Left lobe of liver (tissue), 2 donors: ENCODE measurements around the gene NUP153. TPM values are rescaled to one million over a fixed set of nuclear protein-coding genes. Genes with fewer than 3 reads are reported as not detected.
"Not testable (repeated sequence)": the region's sequence is repeated elsewhere in the genome, so short reads cannot be mapped to it uniquely, and the experiment has no call there.

Experiments
- ATAC-seq: fragments of 200-7000 bp; cut with Tn5 transposase; one replicate; pipeline ENCODE4 v1.9.1; 2020; ENCODE audit warnings: mild to moderate bottlenecking, moderate library complexity
- DNase-seq: peaks from one replicate; pipeline ENCODE4 v3.0.0-alpha.2; 2020; ENCODE audit warnings: low spot score
- total RNA-seq: library from RNA; stranded (reverse); gene quantifications from one replicate; pipeline ENCODE4 v1.2.1, GENCODE V29; 2021
- donor health status: DM: no; HTN: no; CAD: no; lungs with moderate emphysema.
- donor health status: DM: no; HTN: yes; CAD: no.

Gene NUP153
- total RNA-seq, 1 donor from 2014 or later = 13.5 TPM

DNA sequence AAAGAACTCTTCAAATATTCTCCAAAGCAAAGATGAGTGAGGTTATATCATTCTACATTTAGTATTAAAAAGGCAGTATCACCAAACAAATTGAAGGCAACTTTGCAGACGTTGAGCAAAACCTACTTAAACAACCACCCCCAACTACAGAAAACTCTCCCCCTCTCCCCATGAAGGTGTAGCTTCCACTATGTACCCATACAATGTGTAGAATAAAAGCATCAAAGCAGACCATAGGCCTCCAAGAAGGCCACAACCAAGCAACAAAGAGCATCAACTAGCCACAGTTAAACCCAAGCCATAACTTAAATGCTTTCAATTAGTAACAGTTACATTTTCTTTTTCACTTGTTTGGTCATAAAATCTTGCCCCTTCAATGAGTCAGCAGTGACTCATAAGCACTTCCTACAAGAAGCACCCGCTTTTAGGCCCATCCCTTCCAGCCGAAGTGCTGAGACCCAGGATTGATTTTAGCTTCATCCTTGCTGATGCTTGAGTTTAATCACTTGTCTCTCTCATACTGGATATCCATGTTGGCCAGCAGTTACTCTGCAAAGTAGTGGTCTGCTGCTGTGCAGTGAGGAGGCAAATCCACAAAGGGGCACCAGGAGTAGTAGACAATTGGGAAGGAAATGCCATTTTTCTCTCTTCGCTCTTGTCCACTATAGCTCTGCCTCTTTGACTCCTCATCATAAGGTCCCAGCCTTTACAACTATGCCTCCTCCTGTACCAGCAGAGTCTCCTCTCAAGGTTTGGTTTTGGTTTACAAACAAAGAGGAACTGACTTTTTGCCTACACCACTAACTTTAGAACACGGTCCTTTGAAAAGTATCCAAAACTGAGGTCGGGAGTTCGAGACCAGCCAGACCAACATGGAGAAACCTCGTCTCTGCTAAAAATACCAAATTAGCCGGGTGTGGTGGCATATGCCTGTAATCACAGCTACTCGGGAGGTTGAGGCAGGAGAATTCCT, 8.4 kb upstream of the NUP153 start:
- no peak for DNase-seq
- ATAC-seq = no peak

DNA sequence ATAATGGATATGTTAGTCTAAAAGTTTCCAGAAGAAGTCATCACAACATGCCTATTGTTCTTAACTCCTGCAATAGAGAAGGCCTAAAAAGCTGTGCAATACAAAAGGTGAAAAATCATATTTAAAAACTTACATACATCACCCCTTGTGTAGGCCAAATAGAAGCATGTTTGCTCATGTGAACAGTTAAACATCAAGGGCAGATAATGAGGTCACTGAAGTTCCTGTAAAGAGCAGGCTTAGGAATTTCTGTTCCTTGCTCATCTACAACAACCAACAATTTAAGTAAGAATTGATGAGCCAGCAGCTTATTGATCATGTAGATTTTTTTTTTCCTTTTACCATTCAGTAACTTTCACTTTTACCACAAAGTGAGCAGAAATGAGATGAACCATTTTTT, 7.5 kb upstream of the NUP153 start:
- DNase-seq = no peak
- no peak for ATAC-seq

DNA sequence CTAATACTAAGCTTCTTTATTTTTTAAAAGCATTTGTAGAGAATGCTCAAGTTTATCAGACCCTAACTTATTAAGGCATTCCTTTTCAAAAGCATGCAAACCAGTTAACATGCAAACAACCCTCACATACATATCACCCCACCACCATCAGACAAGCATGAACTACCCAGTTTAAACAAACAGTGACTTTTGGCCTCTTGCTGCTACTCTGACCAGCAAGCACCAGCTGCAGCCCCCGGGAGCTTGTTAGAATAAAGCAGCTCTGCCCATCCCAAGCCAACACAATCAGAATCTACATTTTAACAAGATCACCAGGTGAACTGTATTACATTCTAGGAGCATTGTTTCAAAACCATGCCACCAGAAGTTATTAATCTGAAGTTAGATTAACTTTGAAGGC, 5.9 kb upstream of the NUP153 start:
- ATAC-seq = no peak
- no peak for DNase-seq

DNA sequence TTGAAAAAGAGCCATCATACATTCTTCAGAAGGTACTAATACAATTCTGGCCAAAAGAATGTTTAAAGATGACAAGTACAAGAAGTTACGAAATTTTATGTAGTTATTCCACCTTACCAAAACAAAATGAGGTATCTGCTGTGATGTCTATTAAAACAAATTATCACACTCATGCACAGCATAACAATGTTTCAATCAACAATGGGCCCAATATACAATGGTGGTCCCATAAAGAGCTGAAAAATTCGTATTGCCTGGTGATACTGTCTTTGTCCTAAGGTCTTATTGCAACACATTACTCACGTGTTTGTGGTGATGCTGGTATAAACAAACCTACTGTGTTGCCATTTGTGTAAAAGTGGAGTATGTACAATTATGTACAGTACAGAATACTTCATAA, 3.6 kb upstream of the NUP153 start:
- no peak for ATAC-seq
- no peak for DNase-seq

DNA sequence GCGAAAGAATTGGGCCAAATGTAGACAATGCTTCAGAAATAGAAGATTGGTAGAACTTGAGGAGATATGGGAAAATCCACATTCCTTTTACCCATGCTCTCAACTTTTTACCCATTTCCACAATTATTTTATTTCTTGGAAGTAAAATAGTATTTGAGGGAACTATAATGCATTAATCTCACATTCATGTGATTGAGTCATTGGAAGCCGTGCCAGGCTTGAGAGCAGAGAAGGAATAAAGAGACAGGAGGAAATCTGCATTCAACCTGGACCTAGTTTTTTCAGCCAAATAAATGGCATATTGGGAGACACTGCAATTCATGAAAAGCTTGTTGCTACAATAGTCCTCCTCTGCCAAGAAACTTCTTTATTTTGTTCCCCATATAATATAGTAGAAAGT, 2.8 kb upstream of the NUP153 start:
- DNase-seq (no peak), ATAC-seq (no peak)

DNA sequence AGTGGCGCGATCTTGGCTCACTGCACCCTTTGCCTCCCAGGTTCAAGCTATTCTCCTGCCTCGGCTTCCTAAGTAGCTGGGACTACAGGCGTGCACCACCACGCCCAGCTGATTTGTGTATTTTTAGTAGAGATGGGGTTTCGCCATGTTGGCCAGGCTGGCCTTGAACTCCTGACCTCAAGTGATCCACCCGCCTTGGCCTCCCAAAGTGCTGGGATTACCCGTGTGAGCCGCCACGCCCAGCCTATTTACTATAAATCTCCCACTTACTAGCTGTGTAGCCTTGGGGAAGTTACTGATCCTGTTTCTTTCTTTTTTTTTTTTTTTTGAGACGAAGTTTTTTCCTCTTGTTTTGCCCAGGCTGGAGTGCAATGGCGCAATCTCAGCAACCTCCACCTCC, 1.3 kb upstream of the NUP153 start:
- not testable (repeated sequence) for DNase-seq, ATAC-seq

DNA sequence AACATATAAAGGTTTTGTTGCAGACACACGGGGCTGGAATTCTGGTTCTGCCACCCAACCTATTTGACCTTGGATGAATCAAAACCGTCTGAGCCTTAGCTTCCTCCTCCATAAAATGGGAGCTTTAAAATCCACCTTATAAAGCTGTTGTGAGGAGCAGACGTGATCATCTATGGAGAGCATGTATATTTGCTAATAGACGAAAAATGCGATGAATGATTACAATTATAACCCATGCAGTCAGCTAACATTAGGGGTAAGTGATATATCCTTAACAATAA, 586 bp upstream of the NUP153 start:
- DNase-seq (no peak), ATAC-seq (no peak)

DNA sequence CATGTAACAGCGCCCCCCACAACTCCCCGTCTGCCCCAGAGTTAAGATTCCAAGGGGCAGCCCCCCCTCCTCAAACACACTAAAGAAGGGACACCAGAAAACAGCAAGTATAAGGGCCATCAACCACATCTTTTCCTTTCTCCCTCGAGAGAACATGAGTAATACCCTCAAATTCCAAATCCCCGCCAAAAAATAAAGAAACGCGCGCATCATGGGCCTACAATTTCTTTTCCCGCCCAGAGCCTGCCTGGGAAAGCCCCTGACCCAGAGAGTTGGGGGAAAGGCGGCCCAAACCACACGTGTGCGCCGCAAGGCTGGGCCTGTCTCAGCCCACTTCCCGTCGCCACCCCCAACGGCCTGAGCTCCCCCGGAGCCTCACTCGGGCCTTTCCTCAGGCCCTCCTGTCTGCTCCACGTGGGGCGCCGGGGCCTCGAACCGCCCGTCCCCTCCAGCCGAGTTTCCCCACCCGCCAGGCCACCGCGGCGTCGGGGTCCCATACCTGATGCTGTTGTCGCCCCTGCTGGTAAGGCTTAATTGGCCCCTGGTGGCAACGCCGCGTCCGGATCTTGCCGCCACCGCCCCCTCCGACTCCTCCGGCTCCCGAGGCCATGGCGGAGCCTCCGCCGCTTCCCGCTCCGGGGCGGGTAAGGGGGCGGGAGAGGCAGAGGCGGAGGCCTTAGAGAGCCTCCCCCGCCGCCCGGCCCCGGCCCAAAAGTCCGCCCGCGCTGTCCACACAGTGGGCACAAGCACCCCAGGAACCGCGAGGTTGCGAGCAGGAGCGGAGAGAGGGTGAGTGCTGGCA, 746 bp downstream of the NUP153 start:
- peak; percentile 71 for DNase-seq

DNA sequence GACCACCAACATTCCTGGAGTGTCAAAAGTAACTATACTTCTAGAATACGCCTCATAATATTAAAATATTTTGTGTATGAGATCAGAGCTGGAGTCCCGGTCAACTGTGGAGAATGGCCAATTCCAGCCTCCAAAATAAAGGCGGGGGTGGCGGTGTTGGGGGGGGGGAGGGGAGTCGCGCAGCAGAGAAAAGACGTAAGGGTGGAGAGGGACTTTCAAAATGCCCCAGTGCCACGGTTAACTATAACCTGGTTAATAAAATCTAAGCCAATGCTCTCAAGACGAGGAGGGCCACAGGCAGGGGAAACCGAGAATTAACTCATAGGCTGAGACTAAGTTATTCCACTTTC, 1.3 kb downstream of the NUP153 start:
- ATAC-seq = peak; percentile 38
- DNase-seq = peak; percentile 54

More for the DNA sequence above, 746 bp downstream of the NUP153 start:
- ATAC-seq = peak; percentile 70

DNA sequence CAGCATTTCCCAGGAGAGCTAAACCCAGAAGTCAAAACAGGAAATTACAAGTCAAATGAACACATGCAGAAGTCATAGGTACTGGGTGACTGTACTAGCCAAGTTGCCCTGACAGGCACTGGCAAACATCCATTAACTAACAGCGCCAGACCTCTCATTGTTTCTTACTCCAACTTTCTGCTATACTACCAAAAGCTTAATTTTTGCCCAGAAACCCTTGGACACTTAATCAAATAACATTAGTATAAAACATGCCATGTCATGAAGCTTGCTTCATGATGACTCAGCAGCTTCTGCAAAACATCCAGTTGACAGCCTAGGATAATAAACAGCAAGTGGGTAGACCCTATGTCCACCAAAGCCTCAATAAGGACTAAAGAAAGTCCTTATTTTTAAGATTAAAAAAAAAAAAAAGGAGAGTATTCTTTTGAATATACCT, 3.5 kb downstream of the NUP153 start:
- peak; percentile 20 for ATAC-seq
- DNase-seq = peak; percentile 59

DNA sequence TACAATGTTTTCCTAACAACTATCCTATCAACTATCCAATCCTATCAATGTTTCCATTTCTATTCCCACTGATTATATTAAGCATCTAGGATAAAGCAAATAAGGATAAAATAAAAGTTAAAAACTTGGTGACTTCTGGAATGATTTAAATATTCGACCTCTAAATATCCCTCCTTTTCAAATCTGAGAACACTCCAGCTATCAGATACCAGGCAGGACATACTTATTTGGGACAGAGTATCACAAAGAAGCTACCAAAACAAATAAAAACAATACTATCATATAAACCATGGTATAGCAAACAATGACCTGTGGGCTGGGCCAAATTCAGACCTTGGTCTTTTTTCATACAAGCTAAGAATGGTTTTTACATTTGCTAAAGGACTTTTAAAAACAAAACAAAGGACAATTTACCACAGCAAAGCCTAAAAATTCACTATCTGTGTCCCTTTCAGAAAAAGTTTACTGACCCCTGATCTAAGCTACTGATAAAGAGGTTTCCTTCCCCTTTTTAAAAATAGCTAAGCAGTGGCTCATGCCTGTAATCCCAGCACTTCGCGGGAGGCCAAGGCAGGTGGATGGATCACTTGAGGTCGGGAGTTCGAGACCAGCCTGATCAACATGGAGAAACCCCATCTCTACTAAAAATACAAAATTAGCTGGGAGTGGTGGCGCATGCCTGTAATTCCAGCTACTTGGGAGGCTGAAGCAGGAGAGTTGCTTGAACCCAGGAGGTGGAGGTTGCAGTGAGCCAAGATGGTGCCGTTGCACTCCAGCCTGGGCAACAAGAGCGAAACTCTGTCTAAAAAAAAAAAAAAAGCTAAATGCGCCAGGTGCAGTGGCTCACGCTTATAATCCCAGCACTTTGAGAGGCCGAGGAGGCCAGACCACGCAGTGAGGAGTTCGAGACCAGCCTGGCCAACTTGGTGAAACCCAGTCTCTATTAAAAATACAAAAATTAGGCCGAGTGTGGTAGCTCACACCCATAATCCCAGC, 6.0 kb downstream of the NUP153 start:
- ATAC-seq = no peak
- DNase-seq = no peak

DNA sequence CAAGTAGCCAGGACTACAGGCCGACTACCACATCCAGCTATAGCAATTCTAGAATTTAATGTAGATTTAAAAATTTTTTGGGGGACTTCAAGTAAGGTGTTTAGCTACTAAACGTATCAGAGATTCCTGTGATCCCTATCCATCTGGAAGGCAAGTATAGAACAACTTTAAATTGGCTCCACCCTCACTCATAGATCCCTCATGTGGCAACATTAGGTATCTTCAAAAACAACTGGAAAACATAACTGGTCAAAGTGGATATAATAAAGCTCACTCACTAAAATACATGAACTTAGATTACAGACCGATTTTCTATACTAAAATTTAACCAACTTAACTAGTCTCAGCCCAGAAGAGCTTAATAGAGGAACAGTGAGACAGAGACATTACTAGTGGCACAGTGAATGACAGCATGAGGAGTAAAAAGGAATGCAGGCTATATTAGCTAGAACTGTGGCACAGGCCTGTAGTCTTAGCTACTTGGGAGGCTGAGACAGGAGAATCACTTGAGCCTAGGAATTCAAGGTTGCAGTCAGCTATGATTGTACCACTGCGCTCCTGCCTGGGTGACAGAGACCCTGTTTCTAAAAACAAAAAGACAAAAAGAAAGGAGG, 14.7 kb downstream of the NUP153 start:
- ATAC-seq = no peak
- DNase-seq = no peak

DNA sequence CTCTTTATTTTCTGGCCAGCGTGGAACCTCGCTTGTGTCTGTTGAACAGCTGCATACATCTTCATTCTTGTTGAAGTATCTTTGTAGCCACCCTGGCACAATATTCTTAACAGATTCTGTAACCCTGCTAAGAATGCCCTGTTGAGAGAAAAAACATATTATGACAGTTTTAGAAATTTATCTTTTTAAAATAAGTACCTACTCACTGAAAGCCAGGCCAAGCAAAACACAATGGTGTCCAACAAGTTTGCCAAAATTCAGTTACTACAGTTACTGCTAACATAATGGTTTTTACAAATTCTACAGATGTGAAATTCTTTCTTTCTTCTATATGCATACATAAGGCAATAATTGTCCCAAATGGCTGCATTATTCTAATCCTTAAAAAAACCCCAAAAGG, 18.2 kb downstream of the NUP153 start:
- DNase-seq (no peak), ATAC-seq (no peak)

DNA sequence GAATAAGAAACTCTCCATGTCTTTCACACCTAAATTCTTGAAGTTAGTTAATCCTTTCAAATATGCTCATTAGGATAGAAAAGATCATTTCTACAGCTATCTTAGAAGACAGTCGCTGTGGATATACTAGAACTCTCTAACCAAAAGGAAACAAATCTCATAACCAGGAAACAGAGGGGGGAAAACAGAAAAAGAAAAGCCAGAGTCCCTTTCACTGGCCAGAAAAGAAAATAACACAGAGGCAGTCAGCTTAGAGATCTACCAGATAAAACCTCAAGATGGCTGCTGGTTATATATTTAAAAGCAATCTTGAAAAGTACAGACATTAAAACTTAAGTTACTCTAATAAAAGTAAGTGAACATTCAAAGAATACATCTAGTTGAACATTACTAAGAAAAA, 19.6 kb downstream of the NUP153 start:
- no peak for ATAC-seq
- no peak for DNase-seq

DNA sequence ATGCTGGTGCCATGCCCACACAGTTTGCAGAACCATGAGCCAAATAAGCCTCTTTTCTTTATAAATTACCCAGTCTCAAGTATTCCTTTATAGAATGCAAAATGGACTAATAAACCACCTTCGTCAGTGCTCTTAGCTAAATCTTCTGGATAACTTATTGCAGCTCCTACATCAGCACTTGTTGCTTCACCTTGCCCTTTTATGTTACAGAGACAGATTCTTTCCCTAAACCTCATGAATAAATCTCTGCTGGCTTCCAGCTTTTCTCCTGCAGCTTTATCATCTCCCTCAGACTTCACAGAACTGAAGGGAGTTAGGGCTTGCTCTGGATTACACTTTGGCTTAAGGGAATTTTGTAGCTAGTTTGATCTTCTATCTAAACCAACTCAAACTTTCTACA, 22.6 kb downstream of the NUP153 start:
- no peak for ATAC-seq
- no peak for DNase-seq

DNA sequence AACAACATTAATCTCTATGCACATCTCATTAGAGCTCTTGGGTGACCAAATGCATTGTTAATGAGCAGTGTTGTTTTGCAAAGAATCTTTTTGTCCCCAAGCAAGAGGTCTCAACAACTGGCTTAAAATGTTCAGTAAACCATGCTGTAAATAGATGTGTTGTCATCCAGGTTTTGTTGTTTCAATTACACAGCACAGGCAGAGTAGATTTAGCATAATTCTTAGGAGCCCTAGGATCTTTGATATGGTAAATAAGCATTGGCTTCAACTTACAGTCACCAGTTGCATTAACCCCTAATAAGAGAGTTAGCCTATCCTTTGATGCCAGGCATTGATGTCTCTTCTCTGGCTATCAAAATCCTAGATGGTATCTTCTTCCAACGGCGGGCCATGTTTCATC, 23.3 kb downstream of the NUP153 start:
- no peak for DNase-seq
- ATAC-seq = no peak

DNA sequence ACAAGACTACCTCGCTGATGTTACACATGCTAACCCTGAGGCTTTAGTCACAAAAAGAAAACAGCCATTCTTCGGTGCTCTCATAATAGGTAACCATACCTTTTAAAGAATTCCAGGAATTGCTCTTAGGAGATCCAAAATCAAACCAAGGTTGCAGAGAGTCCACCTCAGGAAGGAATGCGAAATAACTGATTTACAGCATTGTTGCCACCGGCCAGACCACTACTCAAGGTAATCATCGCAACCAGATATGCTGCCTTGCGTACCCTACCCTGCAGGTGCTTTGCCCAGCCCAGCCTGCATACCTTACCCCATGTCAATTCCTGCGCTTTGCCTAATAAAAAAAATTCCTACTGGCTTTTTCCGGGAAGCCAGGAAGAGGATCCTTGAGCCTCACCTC, 27.0 kb downstream of the NUP153 start:
- DNase-seq (no peak), ATAC-seq (no peak)

DNA sequence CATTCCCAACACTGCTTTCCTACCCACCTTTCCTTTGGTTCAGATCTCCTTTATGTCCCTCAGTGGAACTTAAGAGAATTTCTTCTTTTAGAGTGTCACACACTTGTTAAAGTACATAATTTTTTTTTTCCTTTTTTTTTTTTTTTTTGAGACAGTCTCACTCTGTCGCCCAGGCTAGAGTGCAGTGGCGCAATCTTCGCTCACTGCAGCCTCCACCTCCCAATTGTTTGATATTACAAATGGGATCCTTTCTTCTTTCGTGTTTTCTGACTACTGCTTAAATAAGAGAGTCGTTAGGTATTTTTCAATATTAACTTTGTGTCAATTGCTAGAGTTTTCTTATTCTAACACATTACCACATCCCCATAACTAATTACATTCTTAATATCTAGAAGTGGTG, 29.1 kb downstream of the NUP153 start:
- ATAC-seq = peak; percentile 68
- no peak for DNase-seq

DNA sequence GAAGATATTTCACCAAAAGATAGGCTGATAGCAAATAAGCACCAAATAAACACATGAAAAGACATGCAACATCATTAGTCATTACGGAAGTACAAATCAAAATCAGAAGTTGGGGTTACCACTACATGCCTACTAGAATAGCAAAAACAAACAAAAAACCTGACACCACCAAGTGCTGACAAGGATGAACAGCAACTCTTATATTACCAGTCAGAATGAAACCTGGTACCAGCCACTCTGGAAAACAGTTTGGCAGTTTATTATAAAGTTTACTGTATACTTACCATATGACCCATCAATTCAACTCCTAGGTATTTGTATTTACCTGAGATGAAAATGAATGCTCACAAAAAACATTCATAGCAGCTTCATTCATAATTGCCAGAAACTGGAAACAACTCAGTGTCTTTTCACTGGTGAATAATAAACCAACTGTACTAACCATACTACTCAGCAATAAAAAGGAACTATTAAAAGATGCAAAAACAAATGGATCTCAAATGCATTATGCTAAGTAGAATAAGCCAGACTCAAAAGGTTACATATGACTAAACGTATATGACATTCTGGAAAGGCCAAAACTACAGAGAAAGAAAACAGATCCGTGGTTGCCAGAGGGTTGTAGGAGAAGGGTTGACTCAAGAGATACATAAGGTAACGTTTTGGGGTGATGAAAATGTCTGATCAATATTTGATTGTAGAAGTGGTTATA, 33.0 kb downstream of the NUP153 start:
- DNase-seq (no peak), ATAC-seq (no peak)
